Measurements from ENCODE around the gene OGFOD3. TPM values are rescaled to one million over a fixed set of nuclear protein-coding genes. Genes with fewer than 3 reads are reported as not detected.

The OGFOD3 gene
- total RNA-seq, 1 donor from 2014 or later = 20.9 TPM

DNA sequence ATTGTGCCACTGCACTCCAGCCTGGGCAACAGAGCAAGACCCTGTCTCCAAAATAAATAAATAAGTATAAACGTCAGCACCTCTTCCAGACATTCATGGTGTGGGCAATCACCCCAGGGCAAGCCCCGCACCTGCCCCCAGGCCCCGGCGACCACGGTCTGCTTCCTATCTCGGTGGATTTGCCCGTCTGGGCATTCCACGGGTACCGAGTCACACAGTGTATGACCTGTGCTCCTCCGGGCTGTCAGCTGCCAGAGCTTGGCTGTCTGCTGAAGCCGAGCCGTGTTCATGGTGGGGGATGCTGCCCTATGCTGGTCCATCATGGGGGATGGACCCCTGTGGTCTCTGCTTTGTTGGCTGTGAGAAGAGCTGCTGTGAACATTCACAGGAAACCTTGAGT is 16.7 kb upstream of the OGFOD3 start:
- Histone ChIP-seq H3K9me3 (ENCODE audit: control insufficient read depth in 3 of 3, low read length in 3 of 3) (no peaks in the 10 kb centered on the region), H3K27ac (ENCODE audit: low read depth, low read length) (no peak overlapping the region), H3K27me3 (ENCODE audit: control insufficient read depth in 3 of 3, insufficient read depth in 3 of 3, low read length in 3 of 3) (no peaks in the 10 kb centered on the region), H3K36me3 (ENCODE audit: control insufficient read depth in 3 of 3, insufficient read depth in 3 of 3, low read length in 3 of 3) (peaks cover 20 to 41% (median 32%) of the 10 kb centered on the region in 3 donors), H3K9ac (ENCODE audit: low read depth in 1 of 3, low read length in 3 of 3) (no peak overlapping the region), H3K4me1 (ENCODE audit: control insufficient read depth in 3 of 3, insufficient read depth in 3 of 3, low read length in 3 of 3) (no peaks in the 10 kb centered on the region), H3K4me3 (ENCODE audit: low read length in 3 of 3) (no peak overlapping the region)

DNA sequence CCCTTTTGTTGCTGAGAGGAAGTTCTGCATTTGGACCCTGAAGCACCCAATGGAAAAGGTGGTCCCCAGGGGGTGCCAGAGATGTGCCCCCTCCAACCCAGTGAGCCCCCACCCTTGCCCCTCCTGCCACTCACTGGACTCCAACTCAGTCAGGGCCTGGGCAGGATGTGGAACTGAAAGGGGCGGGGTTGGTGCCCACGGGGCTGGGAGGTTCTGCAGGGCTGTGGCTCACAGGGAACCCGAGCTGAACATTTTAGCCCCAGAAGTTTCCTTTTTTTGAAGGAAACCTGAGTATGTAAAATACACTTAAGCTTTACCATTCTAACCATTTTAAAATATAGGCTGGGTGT is 15.8 kb upstream of the OGFOD3 start:
- H3K9ac ChIP-seq (ENCODE audit: low read depth in 1 of 3, low read length in 3 of 3) = no peak overlapping the region
- H3K27me3 ChIP-seq (ENCODE audit: control insufficient read depth in 3 of 3, insufficient read depth in 3 of 3, low read length in 3 of 3) = no peaks in the 10 kb centered on the region

DNA sequence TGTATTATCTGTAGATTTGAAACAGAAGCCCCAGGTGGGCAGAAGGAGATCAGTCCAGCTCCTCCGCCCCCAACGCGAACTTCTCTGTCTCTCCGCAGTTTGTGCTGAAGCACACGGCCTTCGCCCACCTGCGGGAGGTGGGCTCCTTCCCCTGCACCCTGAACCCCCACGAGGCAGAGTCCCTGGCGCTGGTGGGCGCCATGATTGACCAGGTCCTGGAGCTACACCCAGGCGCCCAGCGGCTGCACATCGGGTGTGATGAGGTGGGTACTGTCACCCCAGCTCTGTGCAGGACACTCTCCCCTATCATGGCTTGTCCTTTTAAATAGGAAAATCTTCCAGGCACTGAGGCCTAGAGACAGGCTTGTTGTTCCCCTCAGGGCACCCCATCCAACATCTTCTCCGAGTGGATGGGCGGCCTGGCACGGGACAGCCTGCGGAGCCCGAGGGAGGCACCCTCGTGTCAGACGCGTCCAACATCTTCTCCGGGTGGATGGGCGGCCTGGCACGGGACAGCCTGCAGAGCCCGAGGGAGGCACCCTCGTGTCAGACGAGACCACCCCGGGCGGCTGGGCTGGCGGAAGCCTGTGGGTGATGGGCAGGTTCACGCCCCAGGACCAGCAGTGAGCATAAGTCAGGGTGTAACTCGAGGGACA is 15.3 kb upstream of the OGFOD3 start:
- H3K36me3 ChIP-seq (ENCODE audit: control insufficient read depth in 3 of 3, insufficient read depth in 3 of 3, low read length in 3 of 3) = peaks cover 29 to 45% (median 35%) of the 10 kb centered on the region in 3 donors
- H3K27me3 ChIP-seq (ENCODE audit: control insufficient read depth in 3 of 3, insufficient read depth in 3 of 3, low read length in 3 of 3) = no peaks in the 10 kb centered on the region
- no peak overlapping the region for H3K27ac ChIP-seq (ENCODE audit: low read depth, low read length)
- H3K4me1 ChIP-seq (ENCODE audit: control insufficient read depth in 3 of 3, insufficient read depth in 3 of 3, low read length in 3 of 3) = no peaks in the 10 kb centered on the region
- H3K9ac ChIP-seq (ENCODE audit: low read depth in 1 of 3, low read length in 3 of 3) = no peak overlapping the region
- H3K4me3 ChIP-seq (ENCODE audit: low read length in 3 of 3) = no peak overlapping the region
- no peaks in the 10 kb centered on the region for H3K9me3 ChIP-seq (ENCODE audit: control insufficient read depth in 3 of 3, low read length in 3 of 3)

More for the DNA sequence above, 15.8 kb upstream of the OGFOD3 start:
- Histone ChIP-seq H3K36me3 (ENCODE audit: control insufficient read depth in 3 of 3, insufficient read depth in 3 of 3, low read length in 3 of 3) (peaks cover 29 to 48% (median 35%) of the 10 kb centered on the region in 3 donors), H3K27ac (ENCODE audit: low read depth, low read length) (no peak overlapping the region), H3K9me3 (ENCODE audit: control insufficient read depth in 3 of 3, low read length in 3 of 3) (no peaks in the 10 kb centered on the region), H3K4me1 (ENCODE audit: control insufficient read depth in 3 of 3, insufficient read depth in 3 of 3, low read length in 3 of 3) (no peaks in the 10 kb centered on the region), H3K4me3 (ENCODE audit: low read length in 3 of 3) (no peak overlapping the region)

GRCh38 chr17:82432017-82432416 is 13.6 kb upstream of the OGFOD3 start:
- Histone ChIP-seq H3K9ac (ENCODE audit: low read depth in 1 of 3, low read length in 3 of 3) (no peak overlapping the region), H3K4me3 (ENCODE audit: low read length in 3 of 3) (no peak overlapping the region), H3K4me1 (ENCODE audit: control insufficient read depth in 3 of 3, insufficient read depth in 3 of 3, low read length in 3 of 3) (no peaks in the 10 kb centered on the region), H3K27ac (ENCODE audit: low read depth, low read length) (no peak overlapping the region), H3K9me3 (ENCODE audit: control insufficient read depth in 3 of 3, low read length in 3 of 3) (no peaks in the 10 kb centered on the region), H3K27me3 (ENCODE audit: control insufficient read depth in 3 of 3, insufficient read depth in 3 of 3, low read length in 3 of 3) (no peaks in the 10 kb centered on the region), H3K36me3 (ENCODE audit: control insufficient read depth in 3 of 3, insufficient read depth in 3 of 3, low read length in 3 of 3) (peaks cover 23 to 35% (median 31%) of the 10 kb centered on the region in 3 donors)

- H3K27ac ChIP-seq (ENCODE audit: low read depth, low read length) = no peak overlapping the region
- no peaks in the 10 kb centered on the region for H3K9me3 ChIP-seq (ENCODE audit: control insufficient read depth in 3 of 3, low read length in 3 of 3)
- H3K36me3 ChIP-seq (ENCODE audit: control insufficient read depth in 3 of 3, insufficient read depth in 3 of 3, low read length in 3 of 3) = peaks cover 20 to 25% (median 20%) of the 10 kb centered on the region in 3 donors
- H3K27me3 ChIP-seq (ENCODE audit: control insufficient read depth in 3 of 3, insufficient read depth in 3 of 3, low read length in 3 of 3) = no peaks in the 10 kb centered on the region
- no peak overlapping the region for H3K9ac ChIP-seq (ENCODE audit: low read depth in 1 of 3, low read length in 3 of 3)
- H3K4me3 ChIP-seq (ENCODE audit: low read length in 3 of 3) = no peak overlapping the region
- H3K4me1 ChIP-seq (ENCODE audit: control insufficient read depth in 3 of 3, insufficient read depth in 3 of 3, low read length in 3 of 3) = no peaks in the 10 kb centered on the region
These were observed 11.4 kb upstream of the OGFOD3 start for GRCh38 chr17:82429824-82430223.

DNA sequence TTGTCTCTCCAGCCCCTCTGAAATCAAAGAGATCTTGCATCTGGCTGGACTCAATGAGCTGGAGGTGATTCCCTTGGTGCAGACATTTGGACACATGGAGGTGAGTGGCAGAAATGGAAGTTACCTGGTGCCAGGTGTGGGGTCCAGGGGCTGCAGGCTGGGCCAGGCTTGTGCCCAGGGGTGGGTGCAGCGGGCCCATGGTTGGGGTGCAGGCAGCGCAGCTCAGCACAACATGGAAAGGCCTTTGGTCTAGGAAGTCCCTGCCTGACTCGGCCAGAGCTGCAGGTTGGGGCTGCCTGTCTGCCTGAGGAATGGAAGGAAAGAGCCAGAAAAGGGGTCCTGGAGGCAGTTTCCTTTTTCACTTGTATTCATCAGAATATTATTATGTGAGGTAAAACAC is 10.2 kb upstream of the OGFOD3 start:
- no peaks in the 10 kb centered on the region for H3K9me3 ChIP-seq (ENCODE audit: control insufficient read depth in 3 of 3, low read length in 3 of 3)
- no peak overlapping the region for H3K27ac ChIP-seq (ENCODE audit: low read depth, low read length)
- H3K9ac ChIP-seq (ENCODE audit: low read depth in 1 of 3, low read length in 3 of 3) = no peak overlapping the region
- H3K27me3 ChIP-seq (ENCODE audit: control insufficient read depth in 3 of 3, insufficient read depth in 3 of 3, low read length in 3 of 3) = no peaks in the 10 kb centered on the region
- no peak overlapping the region for H3K4me3 ChIP-seq (ENCODE audit: low read length in 3 of 3)
- peaks cover 16 to 20% (median 20%) of the 10 kb centered on the region in 3 donors for H3K36me3 ChIP-seq (ENCODE audit: control insufficient read depth in 3 of 3, insufficient read depth in 3 of 3, low read length in 3 of 3)
- peaks cover 0 to 3% (median 2%) of the 10 kb centered on the region in 3 donors for H3K4me1 ChIP-seq (ENCODE audit: control insufficient read depth in 3 of 3, insufficient read depth in 3 of 3, low read length in 3 of 3)

- Histone ChIP-seq H3K4me1 (ENCODE audit: control insufficient read depth in 3 of 3, insufficient read depth in 3 of 3, low read length in 3 of 3) (peaks cover 0 to 3% (median 2%) of the 10 kb centered on the region in 3 donors), H3K36me3 (ENCODE audit: control insufficient read depth in 3 of 3, insufficient read depth in 3 of 3, low read length in 3 of 3) (peaks cover 16 to 23% (median 18%) of the 10 kb centered on the region in 3 donors), H3K9me3 (ENCODE audit: control insufficient read depth in 3 of 3, low read length in 3 of 3) (peaks cover 0 to 2% (median 0%) of the 10 kb centered on the region in 3 donors), H3K9ac (ENCODE audit: low read depth in 1 of 3, low read length in 3 of 3) (no peak overlapping the region), H3K27ac (ENCODE audit: low read depth, low read length) (no peak overlapping the region), H3K27me3 (ENCODE audit: control insufficient read depth in 3 of 3, insufficient read depth in 3 of 3, low read length in 3 of 3) (no peaks in the 10 kb centered on the region), H3K4me3 (ENCODE audit: low read length in 3 of 3) (no peak overlapping the region)
These were observed 6.4 kb upstream of the OGFOD3 start for GRCh38 chr17:82424863-82425159.

DNA sequence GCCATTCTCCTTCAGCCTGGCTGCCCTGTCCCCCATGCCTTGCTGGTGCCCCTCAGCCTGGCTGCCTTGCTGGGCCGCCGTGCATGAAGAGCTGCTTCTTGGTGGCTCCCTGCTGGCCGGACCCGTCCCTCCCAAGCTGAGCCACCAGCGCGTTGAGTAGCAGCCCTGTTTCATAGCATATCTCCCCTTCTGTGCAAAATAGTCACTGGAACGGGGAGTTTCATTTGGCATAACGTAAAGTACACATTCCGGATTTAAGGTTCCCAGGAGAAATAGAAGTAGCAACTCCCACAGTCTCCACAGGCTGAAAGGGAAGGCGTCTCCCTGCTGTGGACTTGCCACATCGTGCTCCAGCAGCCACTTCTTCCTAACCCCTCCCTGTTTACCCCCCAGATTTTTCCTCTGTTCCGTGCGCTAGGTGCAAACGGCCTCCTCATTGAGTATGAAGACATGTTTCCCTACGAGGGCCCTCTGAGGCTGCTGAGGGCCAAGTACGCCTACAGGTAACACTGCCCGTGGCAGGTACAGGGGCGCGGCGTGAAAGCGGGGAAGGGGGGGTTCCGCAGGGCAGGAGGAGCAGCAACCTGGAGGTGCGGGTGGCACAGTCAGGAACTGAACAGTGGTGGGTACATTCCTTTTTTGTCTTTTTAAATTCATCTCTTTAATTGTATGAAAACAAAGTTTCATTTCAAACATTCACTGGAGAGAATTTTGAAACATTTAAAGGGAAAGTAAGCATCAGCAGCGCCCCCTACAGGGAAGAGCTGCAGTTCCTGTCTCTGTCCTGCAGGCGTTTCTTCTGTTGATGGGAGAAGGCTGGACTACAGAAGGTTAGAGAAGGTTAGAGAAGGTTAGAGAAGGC is 5.8 kb upstream of the OGFOD3 start:
- H3K9ac ChIP-seq (ENCODE audit: low read depth in 1 of 3, low read length in 3 of 3) = no peak overlapping the region
- H3K4me3 ChIP-seq (ENCODE audit: low read length in 3 of 3) = no peak overlapping the region
- H3K27me3 ChIP-seq (ENCODE audit: control insufficient read depth in 3 of 3, insufficient read depth in 3 of 3, low read length in 3 of 3) = no peaks in the 10 kb centered on the region
- peaks cover 0 to 2% (median 0%) of the 10 kb centered on the region in 3 donors for H3K9me3 ChIP-seq (ENCODE audit: control insufficient read depth in 3 of 3, low read length in 3 of 3)
- H3K4me1 ChIP-seq (ENCODE audit: control insufficient read depth in 3 of 3, insufficient read depth in 3 of 3, low read length in 3 of 3) = peaks cover 1 to 7% (median 2%) of the 10 kb centered on the region in 3 donors
- peaks cover 11 to 18% (median 17%) of the 10 kb centered on the region in 3 donors for H3K36me3 ChIP-seq (ENCODE audit: control insufficient read depth in 3 of 3, insufficient read depth in 3 of 3, low read length in 3 of 3)
- H3K27ac ChIP-seq (ENCODE audit: low read depth, low read length) = no peak overlapping the region

- Histone ChIP-seq H3K4me3 (ENCODE audit: low read length in 3 of 3) (peak overlapping the region in 1 of 3 donors; percentile 85), H3K4me1 (ENCODE audit: control insufficient read depth in 3 of 3, insufficient read depth in 3 of 3, low read length in 3 of 3) (peaks cover 10 to 18% (median 13%) of the 10 kb centered on the region in 3 donors), H3K36me3 (ENCODE audit: control insufficient read depth in 3 of 3, insufficient read depth in 3 of 3, low read length in 3 of 3) (peaks cover 10 to 17% (median 14%) of the 10 kb centered on the region in 3 donors), H3K9me3 (ENCODE audit: control insufficient read depth in 3 of 3, low read length in 3 of 3) (peaks cover 0 to 2% (median 0%) of the 10 kb centered on the region in 3 donors), H3K9ac (ENCODE audit: low read depth in 1 of 3, low read length in 3 of 3) (no peak overlapping the region), H3K27ac (ENCODE audit: low read depth, low read length) (no peak overlapping the region), H3K27me3 (ENCODE audit: control insufficient read depth in 3 of 3, insufficient read depth in 3 of 3, low read length in 3 of 3) (no peaks in the 10 kb centered on the region)
These were observed 1.2 kb upstream of the OGFOD3 start for GRCh38 chr17:82419540-82419939.

DNA sequence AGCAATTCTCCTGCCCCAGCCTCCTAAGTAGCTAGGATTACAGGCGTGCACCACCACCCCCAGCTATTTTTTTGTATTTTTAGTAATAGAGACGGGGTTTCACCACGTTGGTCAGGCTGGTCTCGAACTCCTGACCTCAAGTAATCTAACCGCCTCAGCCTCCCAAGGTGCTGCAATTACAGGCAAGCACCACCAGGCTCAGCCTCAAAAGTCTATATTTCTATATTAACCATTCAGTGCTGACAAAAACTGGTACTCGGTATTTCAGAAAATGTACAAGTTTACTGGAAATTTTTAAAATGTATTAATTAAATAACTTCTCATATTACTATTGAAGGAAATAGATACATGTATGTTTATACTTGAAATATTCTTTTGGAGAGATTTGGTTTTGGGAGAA is 1.6 kb downstream of the OGFOD3 start:
- no peak overlapping the region for H3K27ac ChIP-seq (ENCODE audit: low read depth, low read length)
- H3K9me3 ChIP-seq (ENCODE audit: control insufficient read depth in 3 of 3, low read length in 3 of 3) = no peaks in the 10 kb centered on the region
- H3K36me3 ChIP-seq (ENCODE audit: control insufficient read depth in 3 of 3, insufficient read depth in 3 of 3, low read length in 3 of 3) = peaks cover 6 to 14% (median 11%) of the 10 kb centered on the region in 3 donors
- no peaks in the 10 kb centered on the region for H3K27me3 ChIP-seq (ENCODE audit: control insufficient read depth in 3 of 3, insufficient read depth in 3 of 3, low read length in 3 of 3)
- peaks cover 10 to 14% (median 11%) of the 10 kb centered on the region in 3 donors for H3K4me1 ChIP-seq (ENCODE audit: control insufficient read depth in 3 of 3, insufficient read depth in 3 of 3, low read length in 3 of 3)
- H3K9ac ChIP-seq (ENCODE audit: low read depth in 1 of 3, low read length in 3 of 3) = no peak overlapping the region
- no peak overlapping the region for H3K4me3 ChIP-seq (ENCODE audit: low read length in 3 of 3)

All from skeletal muscle tissue (tissue), 4 donors.